T-helper 2 cell (primary cell): Measurements from ENCODE around the gene ALG3.

ENCODE experiments used
- DNase-seq, 5 experiments: peaks; one replicate each; pipeline versions ENCODE4 v3.0.0 to v3.0.0-alpha.2; 2012 to 2022

The ALG3 gene

GRCh38 chr3:184259878-184260723 is 11.3 kb upstream of the ALG3 start:
- peak in 3 of 5 experiments; percentile 17 to 50 (median 27) for DNase-seq

GRCh38 chr3:184259396-184259877 is 10.7 kb upstream of the ALG3 start:
- DNase-seq, result no peak

- DNase-seq, result no peak
Measured at GRCh38 chr3:184258926-184259325, 10.2 kb upstream of the ALG3 start.

GRCh38 chr3:184257083-184257915 is 8.5 kb upstream of the ALG3 start:
- no peak for DNase-seq

GRCh38 chr3:184255291-184256039 is 6.7 kb upstream of the ALG3 start:
- no peak for DNase-seq

- DNase-seq, result peak; percentile 62 to 88 (median 79)
Measured at GRCh38 chr3:184250167-184250828, 1.5 kb upstream of the ALG3 start.

- DNase-seq, result peak; percentile 91 to 98 (median 95)
Measured at GRCh38 chr3:184249412-184250166, 827 bp upstream of the ALG3 start, which contains the start of gene EEF1AKMT4. Gene EEF1AKMT4, plus strand, starts transcription at chr3:184249672. Its CDS starts 23 bp downstream, at chr3:184249695.

- no peak for DNase-seq
Measured at GRCh38 chr3:184242297-184242685, 6.5 kb downstream of the ALG3 start.

GRCh38 chr3:184241447-184242296 is 7.1 kb downstream of the ALG3 start:
- DNase-seq, result no peak

GRCh38 chr3:184241141-184241446 is 7.7 kb downstream of the ALG3 start:
- no peak for DNase-seq

- no peak for DNase-seq
Measured at GRCh38 chr3:184240384-184241140, 8.2 kb downstream of the ALG3 start.

- no peak for DNase-seq
Measured at GRCh38 chr3:184239708-184240107, 9.1 kb downstream of the ALG3 start.

GRCh38 chr3:184239221-184239620 is 9.5 kb downstream of the ALG3 start:
- DNase-seq, result no peak

- DNase-seq, result no peak
Measured at GRCh38 chr3:184238246-184238818, 10.4 kb downstream of the ALG3 start.

GRCh38 chr3:184237807-184238206 is 11.0 kb downstream of the ALG3 start:
- DNase-seq, result no peak

GRCh38 chr3:184237211-184237610 is 11.6 kb downstream of the ALG3 start:
- DNase-seq, result no peak

GRCh38 chr3:184236636-184237035 is 12.1 kb downstream of the ALG3 start:
- DNase-seq, result no peak

GRCh38 chr3:184236033-184236410 is 12.7 kb downstream of the ALG3 start:
- DNase-seq, result no peak

GRCh38 chr3:184235381-184236032 is 13.3 kb downstream of the ALG3 start:
- DNase-seq, result no peak
